COLO829 (cell line): Measurements from ENCODE around the gene VWA7.
A peak's percentile ranks its signal among the peaks of the same experiment; 100 is the strongest.
"Not testable (repeated sequence)": the region's sequence is repeated elsewhere in the genome, so short reads cannot be mapped to it uniquely, and the experiment has no call there.

Source experiments
- DNase-seq: peaks from one replicate; pipeline ENCODE4 v3.0.0; 2012; ENCODE audit warnings: low spot score

VWA7 gene, protein sequence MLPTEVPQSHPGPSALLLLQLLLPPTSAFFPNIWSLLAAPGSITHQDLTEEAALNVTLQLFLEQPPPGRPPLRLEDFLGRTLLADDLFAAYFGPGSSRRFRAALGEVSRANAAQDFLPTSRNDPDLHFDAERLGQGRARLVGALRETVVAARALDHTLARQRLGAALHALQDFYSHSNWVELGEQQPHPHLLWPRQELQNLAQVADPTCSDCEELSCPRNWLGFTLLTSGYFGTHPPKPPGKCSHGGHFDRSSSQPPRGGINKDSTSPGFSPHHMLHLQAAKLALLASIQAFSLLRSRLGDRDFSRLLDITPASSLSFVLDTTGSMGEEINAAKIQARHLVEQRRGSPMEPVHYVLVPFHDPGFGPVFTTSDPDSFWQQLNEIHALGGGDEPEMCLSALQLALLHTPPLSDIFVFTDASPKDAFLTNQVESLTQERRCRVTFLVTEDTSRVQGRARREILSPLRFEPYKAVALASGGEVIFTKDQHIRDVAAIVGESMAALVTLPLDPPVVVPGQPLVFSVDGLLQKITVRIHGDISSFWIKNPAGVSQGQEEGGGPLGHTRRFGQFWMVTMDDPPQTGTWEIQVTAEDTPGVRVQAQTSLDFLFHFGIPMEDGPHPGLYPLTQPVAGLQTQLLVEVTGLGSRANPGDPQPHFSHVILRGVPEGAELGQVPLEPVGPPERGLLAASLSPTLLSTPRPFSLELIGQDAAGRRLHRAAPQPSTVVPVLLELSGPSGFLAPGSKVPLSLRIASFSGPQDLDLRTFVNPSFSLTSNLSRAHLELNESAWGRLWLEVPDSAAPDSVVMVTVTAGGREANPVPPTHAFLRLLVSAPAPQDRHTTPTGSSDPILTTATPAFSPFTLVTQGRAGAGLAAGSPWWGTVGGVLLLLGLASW

DNA sequence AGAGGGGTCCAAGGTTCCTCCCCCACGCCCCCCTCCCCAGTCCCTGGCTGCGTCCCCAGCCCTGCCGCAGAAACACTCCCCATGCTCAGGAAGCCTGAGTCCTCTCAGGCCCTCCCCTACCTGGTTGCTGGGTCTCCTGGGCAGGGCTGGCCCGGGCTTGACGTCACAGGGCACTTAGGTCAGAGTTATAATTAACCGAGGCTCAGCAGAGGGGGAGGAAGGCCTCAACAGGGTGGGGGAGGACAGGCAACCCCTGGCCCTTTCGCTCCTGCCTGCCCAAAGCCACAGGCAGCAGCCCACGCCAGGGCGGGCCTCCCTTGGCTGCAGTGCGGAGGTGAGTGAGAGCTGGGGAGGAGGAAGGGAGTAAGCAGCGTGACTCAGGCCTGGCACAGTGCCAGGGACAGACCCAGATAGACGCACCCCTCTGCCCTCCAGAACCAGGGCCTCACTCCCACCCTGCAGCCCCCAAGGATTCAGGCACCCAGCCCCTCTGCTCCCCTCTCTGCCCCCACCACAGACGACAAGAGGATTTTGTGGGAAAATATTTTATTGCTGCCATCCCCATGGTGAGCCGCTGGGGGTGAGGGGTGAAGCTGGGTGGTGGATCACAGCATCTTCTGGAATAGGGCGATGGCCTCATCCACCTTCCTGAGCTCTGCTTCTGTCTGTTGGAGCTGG is at the start of gene VWA7:
Gene VWA7 (minus strand): TSS at position 340 of the 678 bp plus-strand sequence. CDS start 549 bp downstream, outside the sequence.
- peak; percentile 59 for DNase-seq

DNA sequence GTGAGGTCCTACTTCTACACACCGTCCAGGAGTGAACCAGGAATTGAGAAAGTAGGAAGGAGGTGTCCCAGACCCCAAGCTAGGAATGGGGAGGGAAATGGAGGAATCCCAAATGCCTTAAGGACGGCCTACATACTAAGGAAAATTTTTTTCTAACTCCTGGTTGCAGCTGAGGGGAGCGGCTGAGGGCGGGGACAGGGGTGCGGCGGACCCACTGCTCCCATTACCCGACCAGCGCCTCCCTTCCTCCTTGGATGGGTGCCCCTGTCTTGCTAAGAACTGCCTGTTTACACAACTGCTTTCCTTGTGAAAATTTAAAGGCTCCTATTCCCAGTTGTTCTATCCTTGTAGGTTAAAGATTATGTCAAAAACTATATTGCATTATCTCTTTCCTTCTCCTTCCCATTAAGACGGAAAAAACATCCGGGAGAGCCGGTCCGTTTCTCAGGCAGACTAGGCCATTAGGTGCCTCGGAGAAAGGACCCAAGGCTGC is 49.7 kb upstream of the VWA7 start:
- DNase-seq, result no peak

DNA sequence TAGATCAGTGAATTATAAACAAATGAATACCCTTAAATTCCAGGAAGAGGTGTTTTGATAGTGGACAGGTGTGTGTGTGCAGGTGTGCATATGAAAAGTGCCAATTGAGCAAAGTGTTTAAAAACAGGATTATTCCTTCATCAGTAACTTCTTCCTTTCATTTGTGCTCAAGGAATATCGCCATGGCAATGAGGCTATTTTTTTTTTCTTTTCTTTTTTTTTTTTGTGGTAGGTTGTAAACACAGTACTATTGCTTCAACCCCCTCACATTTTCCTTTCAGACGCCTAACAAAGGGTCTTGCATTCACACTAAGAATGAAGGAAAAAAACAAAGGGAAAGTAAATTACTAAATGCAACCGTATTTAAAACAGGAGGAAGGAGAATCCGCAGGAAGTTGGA is 48.4 kb upstream of the VWA7 start:
- DNase-seq, result no peak

DNA sequence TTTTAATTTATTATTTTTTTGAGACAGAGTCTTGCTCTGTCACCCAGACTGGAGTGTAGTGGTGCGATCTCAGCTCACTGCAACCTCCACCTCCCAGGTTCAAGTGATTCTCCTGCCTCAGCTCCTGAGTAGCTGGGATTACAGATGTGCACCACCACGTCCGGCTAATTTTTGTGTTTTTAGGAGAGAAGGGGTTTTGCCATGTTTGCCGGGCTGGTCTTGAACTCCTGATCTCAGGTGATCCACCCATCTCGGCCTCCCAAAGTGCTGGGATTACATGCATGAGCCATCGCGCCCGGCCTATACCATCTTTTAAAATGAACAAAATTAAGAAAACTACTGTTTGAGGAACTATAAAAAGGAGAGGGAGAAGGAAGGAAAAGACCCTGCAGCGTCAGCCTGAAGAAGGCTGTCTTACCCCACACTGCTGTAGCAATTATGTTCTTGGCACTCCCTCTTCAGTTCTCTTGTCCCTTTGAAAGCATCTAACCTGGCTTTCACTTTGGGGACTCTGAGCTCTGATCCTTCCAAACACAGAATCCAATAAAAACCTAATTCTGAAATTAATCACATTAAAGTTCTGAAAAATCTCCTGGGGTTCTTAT is 46.6 kb upstream of the VWA7 start:
- DNase-seq, result not testable (repeated sequence)

DNA sequence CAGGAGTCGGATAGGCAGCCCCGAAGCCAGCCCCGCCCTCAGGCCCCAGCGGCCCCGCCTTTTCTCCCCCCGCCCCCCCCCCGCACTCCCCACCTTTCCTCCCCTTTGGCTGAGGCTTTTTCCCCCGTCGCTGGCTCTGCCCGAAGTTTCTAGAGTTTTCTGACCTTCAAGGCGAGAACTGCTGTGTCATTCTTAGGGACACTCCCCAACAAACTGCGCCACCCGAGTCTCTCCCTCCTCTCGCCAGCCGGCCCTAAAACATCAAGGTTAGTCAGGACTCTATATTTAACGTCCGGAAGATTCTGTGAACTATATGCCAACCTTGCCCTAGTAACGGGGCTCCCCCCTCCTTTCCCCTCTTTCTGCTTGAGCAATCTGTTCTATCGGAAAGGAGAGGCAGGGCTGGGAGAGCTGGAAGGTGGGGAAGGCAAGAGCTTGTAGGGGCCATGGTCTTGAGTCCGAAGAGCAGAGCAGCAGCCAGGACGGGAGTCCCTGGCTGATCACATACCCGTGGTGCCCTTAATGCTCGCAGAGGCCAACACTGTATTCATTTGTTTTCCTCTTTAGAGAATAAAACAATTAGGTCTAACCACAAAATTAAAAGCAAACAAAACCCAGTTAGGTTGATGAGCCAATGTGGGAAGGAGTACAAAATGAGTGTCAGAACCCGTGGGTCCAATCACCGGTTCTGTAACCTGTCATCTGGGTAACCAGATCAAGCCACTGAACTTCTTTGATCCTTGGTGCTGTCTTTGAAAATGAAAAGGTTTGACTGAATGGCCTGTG is 45.1 kb upstream of the VWA7 start:
- DNase-seq, result no peak

DNA sequence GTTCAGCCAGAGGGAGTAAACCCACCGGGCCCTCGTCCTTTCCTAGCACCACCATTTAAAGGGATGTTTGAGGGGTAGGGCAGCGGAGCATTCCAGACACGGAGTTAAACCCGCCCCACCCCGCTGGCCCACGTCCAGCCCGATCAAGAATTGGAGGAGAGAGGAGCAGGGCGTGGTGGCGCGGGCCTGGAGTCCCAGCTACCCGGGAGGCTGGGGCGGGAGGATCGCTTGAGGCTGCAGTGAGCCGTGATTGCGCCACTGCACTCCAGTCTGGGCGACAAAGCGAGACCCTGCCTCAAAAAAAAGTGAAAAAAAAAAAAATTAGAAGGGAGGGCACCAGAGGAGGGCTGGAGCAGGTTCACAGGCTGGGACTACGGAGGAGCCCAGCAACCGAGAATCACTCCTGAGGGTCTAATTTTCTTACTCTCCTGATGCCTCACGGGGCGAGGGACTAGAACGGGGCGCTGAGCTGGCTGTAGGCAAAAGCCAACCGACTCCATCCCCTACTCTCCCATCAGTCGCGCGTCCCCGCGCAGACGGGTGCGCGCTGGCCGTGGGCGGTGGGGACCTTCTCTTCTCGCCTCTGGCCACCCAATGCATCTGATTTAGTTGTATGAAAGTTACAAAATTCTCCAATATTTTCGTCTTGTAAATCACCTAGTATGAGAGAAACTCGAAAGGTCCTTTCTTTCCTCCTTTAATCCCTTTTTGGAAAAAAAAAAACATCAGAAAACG is 44.3 kb upstream of the VWA7 start:
- DNase-seq, result no peak

DNA sequence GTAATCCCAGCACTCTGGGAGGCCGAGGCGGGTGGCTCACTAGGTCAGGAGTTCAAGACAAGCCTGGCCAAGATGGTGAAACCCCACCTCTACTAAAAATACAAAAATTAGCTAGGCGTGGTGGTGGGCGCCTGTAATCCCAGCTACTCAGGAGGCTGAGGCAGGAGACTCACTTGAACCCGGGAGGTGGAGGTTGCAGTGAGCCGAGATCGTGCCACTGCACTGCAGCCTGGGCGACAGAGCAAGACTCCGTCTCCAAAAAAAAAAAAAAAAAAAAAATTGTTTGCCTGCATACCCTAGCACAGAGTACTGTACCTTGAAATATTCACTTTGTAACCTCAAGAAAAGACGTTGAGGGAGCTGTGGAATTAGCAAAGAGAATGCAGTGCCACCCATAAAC is 43.3 kb upstream of the VWA7 start:
- not testable (repeated sequence) for DNase-seq

DNA sequence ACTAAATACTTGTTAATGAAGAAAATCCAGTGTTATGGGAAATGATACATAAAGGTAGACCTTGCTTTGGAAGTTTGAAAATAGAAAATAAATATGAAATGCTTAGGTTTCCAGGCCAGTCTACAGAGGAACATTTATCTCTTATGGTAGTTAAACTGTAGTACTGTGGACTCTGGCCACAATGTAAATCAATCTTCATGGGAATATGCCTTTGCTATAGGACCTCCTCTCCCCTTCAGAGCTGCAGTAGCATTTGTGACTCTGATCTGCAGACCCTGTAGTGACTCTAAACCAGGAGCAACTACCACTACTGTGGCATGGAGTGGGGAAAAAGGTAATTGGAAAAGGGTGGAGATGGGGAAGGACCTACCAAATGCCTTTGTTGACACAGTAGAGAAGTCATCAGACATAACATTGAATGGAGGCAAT is 42.8 kb upstream of the VWA7 start:
- no peak for DNase-seq

DNA sequence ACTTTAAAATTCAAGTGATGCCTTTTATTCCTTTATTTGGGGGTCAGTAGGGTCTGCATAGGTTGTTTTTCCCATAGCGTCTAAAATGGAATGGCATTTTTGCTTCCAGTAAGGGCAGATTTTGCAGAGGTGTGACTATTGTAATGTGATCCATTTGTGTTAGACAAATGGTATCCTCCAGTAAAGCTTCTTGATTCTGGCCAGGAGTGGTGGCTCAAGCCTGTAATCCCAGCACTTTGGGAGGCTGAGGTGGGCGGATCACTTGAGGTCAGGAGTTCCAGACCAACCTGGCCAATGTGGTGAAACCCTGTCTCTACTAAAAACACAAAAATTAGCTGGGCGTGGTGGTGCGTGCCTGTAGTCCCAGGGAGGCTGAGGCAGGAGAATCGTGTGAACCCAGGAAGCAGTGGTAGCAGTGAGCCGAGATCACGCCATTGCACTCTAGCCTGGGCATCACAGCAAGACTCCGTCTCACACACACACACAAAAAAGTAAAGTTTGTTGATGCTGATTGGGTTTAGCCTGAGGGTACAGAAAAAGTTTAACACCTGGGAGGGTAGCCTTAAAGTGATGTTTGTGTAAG is 40.9 kb upstream of the VWA7 start:
- DNase-seq, result not testable (repeated sequence)

DNA sequence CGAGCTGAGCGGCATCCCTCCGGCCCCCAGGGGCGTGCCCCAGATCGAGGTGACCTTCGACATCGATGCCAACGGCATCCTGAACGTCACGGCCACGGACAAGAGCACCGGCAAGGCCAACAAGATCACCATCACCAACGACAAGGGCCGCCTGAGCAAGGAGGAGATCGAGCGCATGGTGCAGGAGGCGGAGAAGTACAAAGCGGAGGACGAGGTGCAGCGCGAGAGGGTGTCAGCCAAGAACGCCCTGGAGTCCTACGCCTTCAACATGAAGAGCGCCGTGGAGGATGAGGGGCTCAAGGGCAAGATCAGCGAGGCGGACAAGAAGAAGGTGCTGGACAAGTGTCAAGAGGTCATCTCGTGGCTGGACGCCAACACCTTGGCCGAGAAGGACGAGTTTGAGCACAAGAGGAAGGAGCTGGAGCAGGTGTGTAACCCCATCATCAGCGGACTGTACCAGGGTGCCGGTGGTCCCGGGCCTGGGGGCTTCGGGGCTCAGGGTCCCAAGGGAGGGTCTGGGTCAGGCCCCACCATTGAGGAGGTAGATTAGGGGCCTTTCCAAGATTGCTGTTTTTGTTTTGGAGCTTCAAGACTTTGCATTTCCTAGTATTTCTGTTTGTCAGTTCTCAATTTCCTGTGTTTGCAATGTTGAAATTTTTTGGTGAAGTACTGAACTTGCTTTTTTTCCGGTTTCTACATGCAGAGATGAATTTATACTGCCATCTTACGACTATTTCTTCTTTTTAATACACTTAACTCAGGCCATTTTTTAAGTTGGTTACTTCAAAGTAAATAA is 40.2 kb upstream of the VWA7 start:
- DNase-seq, result not testable (repeated sequence)

DNA sequence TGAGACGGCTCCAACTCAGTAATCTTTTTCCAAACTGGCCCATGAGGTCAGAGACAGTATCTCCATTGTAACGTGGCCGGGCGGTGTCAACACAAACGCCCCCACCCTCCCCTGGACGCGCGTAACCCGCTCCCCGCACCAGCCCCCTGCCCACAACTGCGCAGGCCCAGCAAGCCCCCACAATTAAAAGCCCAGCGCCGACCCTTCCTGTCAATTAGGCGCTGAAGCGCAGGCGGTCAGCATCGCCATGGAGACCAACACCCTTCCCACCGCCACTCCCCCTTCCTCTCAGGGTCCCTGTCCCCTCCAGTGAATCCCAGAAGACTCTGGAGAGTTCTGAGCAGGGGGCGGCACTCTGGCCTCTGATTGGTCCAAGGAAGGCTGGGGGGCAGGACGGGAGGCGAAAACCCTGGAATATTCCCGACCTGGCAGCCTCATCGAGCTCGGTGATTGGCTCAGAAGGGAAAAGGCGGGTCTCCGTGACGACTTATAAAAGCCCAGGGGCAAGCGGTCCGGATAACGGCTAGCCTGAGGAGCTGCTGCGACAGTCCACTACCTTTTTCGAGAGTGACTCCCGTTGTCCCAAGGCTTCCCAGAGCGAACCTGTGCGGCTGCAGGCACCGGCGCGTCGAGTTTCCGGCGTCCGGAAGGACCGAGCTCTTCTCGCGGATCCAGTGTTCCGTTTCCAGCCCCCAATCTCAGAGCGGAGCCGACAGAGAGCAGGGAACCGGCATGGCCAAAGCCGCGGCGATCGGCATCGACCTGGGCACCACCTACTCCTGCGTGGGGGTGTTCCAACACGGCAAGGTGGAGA is 38.1 kb upstream of the VWA7 start, which contains the start of the genes HSPA1A and HSPA1L:
Gene HSPA1A (plus strand): TSS at position 519 of the 814 bp plus-strand sequence. CDS start 214 bp downstream, at position 733.
Gene HSPA1L (minus strand): TSS at position 259 of the 814 bp plus-strand sequence. CDS start 3,311 bp downstream, outside the sequence.
- DNase-seq, result peak; percentile 98

DNA sequence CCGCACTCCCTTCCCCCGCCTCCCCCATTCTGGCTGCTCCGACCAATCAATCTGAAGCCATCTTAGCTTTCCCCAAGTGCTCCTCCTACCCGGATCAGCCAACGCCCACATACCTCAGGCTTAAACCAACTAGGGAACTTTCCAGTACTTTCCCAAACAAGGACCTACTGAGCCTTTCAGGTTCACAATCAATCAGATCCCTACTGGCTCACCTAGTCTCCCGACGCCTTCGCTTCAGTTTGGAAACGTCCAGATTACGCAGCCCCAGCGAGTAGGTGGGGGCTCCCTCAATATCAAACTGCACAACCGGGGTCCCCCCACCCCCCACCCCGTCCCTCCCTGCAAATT is 37.5 kb upstream of the VWA7 start:
- peak; percentile 99 for DNase-seq

DNA sequence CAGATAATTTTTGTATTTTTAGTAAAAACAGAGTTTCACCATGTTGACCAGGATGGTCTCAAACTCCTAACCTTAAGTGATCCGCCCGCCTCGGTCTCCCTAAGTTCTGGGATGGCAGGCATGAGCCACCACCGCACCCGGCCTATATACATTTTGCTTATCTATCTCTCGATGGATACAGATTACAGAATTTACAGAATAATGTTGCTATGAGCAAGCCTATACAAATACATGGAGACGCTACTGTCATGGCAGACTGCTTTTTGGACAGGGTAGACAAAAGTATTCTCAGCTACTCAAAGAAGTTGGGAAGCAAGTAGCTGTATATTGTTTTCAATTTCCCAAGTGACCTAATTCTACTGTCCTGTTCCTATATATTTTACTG is 36.3 kb upstream of the VWA7 start:
- no peak for DNase-seq

DNA sequence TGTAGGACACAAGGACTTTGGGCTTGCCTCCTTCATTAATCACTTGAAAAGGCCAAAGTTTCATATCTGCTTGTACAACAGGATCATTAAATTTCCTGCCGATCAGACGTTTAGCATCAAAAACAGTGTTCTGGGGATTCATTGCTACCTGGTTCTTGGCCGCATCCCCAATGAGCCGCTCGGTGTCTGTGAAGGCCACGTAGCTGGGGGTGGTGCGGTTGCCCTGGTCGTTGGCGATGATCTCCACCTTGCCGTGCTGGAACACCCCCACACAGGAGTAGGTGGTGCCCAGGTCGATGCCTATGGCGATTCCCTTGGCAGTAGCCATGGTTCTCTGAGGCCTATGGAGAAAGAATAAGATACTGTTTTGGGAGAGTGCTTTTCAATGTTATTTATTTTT is 34.5 kb upstream of the VWA7 start:
- DNase-seq, result no peak

DNA sequence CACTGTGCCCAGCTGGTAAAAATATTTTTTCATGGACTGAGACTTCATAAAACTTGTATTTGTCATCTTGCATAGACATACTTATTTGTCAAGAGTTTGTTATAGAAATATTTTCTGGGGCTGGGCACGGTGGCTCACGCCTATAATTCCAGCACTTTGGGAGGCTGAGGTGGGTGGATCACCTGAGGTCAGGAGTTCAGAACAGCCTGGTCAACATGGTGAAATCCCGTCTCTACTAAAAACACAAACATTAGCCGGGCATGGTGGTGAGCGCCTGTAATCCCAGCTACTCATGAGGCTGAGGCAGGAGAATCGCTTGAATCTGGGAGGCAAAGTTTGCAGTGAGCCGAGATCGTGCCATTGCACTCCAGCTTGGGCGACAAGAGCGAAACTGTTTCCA is 31.5 kb upstream of the VWA7 start:
- DNase-seq, result not testable (repeated sequence)

DNA sequence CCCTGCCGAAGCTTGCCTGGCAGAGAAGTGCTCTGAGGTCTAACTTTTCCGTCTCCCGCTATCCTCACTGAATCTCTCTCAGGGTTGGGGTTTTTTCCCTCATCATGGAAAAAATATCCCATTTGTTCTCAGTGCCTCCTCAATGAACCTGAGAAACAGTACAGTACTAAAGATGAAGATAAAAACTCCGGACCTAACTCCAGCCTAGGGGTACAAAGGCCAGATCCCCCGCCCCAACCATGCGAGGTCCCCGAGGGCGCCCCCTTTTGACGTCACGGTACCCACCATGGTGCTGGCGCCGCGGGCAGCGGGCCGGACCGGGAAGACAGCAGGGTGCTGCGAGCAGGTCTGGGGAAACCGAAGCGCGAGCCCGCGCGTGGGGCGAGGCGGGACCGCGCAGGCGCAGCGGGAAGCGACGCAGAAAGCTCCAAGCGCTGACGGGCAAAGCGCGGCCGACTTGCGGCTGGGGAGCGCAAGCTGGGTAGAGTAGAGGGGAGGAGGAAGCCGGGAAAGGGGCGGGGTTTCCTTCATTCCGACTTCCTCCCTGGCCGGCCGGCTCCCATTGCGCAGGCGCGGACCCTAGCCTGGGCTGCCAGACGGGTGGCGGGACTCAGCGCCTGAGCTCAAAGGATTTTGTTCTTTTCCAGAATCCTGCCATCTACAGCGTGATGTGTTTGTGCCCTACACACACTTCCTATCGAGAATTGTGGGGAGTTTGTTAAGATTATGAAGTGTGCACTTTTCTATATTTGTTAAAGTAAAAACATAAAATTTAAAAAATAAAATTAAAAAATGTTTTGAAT is 29.5 kb upstream of the VWA7 start, which contains the start of gene LSM2:
Gene LSM2 (minus strand): TSS at position 497 of the 803 bp plus-strand sequence. CDS start 209 bp downstream, at position 288.
- DNase-seq, result peak; percentile 100

DNA sequence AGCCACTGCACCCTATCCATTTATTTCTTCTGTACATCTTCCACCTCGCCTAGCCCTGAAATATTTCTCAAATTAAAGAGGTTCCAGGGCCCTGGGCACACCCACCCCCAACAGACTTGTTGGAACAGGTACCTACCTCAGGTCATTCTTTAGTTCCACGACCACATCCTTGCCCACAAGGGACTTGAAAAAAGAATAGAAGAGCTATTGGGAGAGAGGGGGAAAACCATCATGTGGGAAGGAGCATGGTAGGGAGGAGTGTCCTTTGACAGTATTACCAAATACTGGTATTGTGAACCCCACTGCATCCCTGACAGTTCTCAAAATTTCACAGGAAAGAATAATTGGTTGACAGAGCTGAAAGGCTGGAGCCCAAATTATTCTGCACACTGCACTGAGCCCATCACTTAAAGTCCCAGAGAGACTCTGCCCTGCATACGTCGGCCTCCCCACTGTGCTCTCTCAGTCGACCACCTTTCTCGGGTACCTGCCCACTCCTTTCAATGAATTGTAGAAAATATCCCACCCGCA is 28.9 kb upstream of the VWA7 start:
- no peak for DNase-seq
